ENCODE data around the gene SLC5A11. TPM values are rescaled to one million over a fixed set of nuclear protein-coding genes. Genes with fewer than 3 reads are reported as not detected.

The SLC5A11 gene
- total and polyA plus RNA-seq, 2 of the 13 experiments (the other 11 are each of a cell fraction or from before 2014, with no cell fraction given): 1.2 to 3.3 TPM

- H3K4me1 ChIP-seq (ENCODE audit: insufficient read depth, low read length): no peaks in the 10 kb centered on the region
- H2AFZ ChIP-seq (ENCODE audit: low read length): no peak overlapping the region
- H4K20me1 ChIP-seq (ENCODE audit: insufficient read depth, low read length): no peaks in the 10 kb centered on the region
- no peaks in the 10 kb centered on the region for H3K27me3 ChIP-seq (ENCODE audit: control insufficient read depth in 1 of 2, insufficient read depth in 2 of 2, low read length in 2 of 2)
- CTCF ChIA-PET (ENCODE audit: low intra/inter-chr PET ratio, low total read pairs): no interaction called here
- BruUV-seq (replicated peaks): no TSS peak
- ATAC-seq: no peak
- H3K4me2 ChIP-seq (ENCODE audit: low read depth, low read length): no peak overlapping the region
- DNase-seq (ENCODE audit: low spot score): no peak
- FAIRE-seq: no peak
- H3K4me3 ChIP-seq (replicated peaks in 1 of 3; ENCODE audit: insufficient read depth in 1 of 3, low read depth in 2 of 3, low read length in 3 of 3): no peak overlapping the region
- POLR2A ChIA-PET: no interaction called here
- 90% methylated on average over 5 of the region's 5 CpGs for WGBS (ENCODE audit: low lambda C conversion rate)
- H3K36me3 ChIP-seq (replicated peaks in 1 of 2; ENCODE audit: control insufficient read depth in 1 of 2, insufficient read depth in 2 of 2, low read length in 2 of 2): no peaks in the 10 kb centered on the region
- no peaks in the 10 kb centered on the region for H3K79me2 ChIP-seq (ENCODE audit: insufficient read depth, low read length)
- no peak for TF ChIP-seq RXRB (CRISPR knock-in tag; IDR thresholded peaks at IDR 0.05; ENCODE audit: borderline replicate concordance)
- TF ChIP-seq PRMT3 (CRISPR knock-in tag; IDR thresholded peaks at IDR 0.05; ENCODE audit: borderline replicate concordance, low read depth): no peak
- TF ChIP-seq, protein P1, sequence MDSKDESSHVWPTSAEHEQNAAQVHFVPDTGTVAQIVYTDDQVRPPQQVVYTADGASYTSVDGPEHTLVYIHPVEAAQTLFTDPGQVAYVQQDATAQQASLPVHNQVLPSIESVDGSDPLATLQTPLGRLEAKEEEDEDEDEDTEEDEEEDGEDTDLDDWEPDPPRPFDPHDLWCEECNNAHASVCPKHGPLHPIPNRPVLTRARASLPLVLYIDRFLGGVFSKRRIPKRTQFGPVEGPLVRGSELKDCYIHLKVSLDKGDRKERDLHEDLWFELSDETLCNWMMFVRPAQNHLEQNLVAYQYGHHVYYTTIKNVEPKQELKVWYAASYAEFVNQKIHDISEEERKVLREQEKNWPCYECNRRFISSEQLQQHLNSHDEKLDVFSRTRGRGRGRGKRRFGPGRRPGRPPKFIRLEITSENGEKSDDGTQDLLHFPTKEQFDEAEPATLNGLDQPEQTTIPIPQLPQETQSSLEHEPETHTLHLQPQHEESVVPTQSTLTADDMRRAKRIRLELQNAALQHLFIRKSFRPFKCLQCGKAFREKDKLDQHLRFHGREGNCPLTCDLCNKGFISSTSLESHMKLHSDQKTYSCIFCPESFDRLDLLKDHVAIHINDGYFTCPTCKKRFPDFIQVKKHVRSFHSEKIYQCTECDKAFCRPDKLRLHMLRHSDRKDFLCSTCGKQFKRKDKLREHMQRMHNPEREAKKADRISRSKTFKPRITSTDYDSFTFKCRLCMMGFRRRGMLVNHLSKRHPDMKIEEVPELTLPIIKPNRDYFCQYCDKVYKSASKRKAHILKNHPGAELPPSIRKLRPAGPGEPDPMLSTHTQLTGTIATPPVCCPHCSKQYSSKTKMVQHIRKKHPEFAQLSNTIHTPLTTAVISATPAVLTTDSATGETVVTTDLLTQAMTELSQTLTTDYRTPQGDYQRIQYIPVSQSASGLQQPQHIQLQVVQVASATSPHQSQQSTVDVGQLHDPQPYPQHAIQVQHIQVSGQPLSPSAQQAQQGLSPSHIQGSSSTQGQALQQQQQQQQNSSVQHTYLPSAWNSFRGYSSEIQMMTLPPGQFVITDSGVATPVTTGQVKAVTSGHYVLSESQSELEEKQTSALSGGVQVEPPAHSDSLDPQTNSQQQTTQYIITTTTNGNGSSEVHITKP (CRISPR knock-in tag; IDR thresholded peaks at IDR 0.05; ENCODE audit: low read depth): no peak
- TF ChIP-seq ETS1 (CRISPR knock-in tag; IDR thresholded peaks at IDR 0.05): no peak
- no peak for TF ChIP-seq ZNF816 (CRISPR knock-in tag; IDR thresholded peaks at IDR 0.05; ENCODE audit: borderline replicate concordance)
- H3K27ac ChIP-seq (ENCODE audit: extremely low read length, insufficient read depth, low read length): no peak overlapping the region
- no peak overlapping the region for H3K9ac ChIP-seq (ENCODE audit: insufficient read depth, low read depth, low read length)
- in situ Hi-C loops (cut with HindIII; ENCODE audit: extremely low pct_ligation_motif_present, low pct_unique_long_range_greater_than_20kb): no loop called here
- no peaks in the 10 kb centered on the region for H3K9me3 ChIP-seq (ENCODE audit: low read length)
- intact Hi-C loops (cut with micrococcal nuclease; ENCODE audit: unreplicated experiment): no loop called here
Measured at GRCh38 chr16:24909856-24910255, 64.1 kb downstream of the SLC5A11 start.

Measured in HepG2 (cell line).